ENCODE data around the gene EPB42.

GRCh38 chr15:43212299-43212698 is 8.5 kb downstream of the EPB42 start:
- TF ChIP-seq POLR2AphosphoS5 (IDR thresholded peaks at IDR 0.05; ENCODE audit: low read depth, low read length): no peak
- no peak for TF ChIP-seq POLR2A (IDR thresholded peaks at IDR 0.05; ENCODE audit: low read depth, low read length)

Data from GM12892 (cell line).